ENCODE measurements around the gene C6.

The C6 gene

DNA sequence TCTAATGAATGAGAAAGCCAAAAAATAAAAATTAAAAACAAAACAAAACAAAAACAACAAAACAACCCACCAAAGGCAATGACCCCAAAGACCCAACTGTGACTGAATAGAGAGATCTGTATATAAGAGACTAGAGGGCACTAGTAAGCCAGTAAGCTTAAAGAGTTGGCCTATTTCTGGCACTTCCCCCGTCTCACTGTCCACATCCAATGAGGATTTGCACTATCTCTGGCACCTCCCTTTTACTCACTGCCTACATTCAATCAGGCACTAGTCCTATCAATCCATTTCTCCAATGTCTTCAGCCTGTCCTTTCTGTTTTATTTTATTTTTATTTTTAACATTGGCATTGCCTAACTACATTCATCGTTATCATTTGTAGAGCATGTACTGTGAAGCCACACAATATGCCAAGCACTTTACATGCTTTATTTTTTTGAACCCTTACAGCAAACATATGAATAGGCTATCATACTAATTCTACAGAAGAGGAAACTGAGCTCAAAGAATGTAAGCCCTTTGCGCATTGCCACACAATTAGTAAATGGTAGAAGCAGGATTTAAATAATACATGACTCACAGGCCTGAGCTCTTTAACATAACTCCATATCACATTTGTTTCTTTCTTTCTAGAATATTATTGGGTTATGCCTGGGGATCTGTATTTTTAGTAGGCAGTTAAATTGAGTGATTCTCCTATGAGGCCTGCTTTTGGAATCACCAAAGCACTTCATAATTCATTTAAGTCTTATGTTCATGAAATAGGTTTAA, 70.0 kb downstream of the C6 start:
- in situ Hi-C loops (cut with HindIII; ENCODE audit: low sequenced_read_pairs): no loop called here

DNA sequence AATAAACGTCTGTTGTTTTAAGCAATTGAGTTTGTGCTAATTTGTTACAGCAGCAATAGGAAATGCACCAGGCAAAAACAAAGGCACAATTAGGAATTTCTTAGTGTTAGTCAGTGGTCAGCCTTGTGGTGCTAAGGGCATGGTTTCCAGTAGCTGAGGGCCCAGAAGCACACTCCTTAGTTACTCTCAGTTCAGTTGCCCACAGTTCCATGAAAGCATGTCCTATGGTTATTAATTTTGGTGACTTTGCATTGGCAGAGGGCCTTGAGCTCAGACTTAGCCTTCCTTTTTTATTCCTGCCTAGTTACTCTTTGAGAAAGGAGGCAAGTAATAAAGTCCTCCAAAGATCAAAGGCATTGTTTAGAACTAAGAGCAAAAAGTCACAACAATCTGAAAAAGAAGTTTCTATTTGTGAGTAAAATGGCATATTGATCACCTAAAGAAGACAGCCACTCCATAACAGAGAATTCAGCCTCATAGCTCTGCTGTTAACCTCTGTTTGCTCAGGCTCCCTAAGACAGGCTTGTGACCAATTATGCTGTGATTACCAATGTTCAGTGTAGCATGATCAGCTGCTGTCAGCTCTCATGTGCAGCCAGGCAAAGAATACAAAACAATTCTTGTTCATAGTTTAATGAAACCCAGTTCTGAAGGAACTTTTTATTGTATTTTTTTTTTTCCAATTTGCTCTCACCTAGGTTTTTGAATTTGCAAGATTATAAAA, 85.2 kb downstream of the C6 start:
- in situ Hi-C loops (cut with HindIII; ENCODE audit: low sequenced_read_pairs): no loop called here

DNA sequence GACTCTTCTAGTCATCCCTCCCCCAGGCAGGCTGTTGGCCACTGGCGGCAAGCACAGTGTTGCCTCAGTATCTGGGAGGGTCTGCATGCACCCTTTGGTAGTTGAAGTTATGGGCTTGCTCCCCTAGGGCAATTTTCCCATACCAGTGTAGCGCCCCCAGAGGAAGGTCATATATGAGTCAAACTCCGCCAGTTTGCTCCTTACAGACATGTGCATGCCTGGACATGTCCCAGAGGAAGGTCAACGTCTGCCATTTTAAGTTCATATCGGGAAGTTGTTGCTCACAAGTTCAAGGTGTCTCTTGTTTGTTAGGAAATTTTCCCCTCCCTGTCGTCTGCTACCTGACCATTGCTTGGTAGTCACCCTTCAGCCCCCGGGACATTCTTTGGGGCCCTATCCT, 90.9 kb downstream of the C6 start:
- in situ Hi-C loops (cut with HindIII; ENCODE audit: low sequenced_read_pairs): no loop called here

DNA sequence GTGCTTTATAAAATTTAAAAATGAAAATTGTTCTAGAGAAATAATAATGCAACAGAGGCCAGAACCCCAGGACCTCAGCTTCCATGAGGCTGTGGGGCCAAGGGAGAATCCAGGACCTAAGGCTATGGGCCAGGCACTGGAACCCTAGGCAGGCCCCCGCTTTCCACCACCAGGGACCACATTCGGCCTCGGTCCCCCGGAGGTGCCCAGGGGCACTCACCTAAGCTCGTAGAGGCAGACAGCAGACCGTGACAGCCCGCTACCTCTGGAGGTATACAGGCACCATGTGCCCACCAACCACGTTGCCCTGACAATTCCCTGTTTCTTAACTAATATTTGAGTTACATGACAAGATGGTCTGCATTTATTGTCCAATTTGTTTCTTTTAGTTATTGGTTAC, 92.7 kb downstream of the C6 start:
- in situ Hi-C loops (cut with HindIII; ENCODE audit: low sequenced_read_pairs): no loop called here

DNA sequence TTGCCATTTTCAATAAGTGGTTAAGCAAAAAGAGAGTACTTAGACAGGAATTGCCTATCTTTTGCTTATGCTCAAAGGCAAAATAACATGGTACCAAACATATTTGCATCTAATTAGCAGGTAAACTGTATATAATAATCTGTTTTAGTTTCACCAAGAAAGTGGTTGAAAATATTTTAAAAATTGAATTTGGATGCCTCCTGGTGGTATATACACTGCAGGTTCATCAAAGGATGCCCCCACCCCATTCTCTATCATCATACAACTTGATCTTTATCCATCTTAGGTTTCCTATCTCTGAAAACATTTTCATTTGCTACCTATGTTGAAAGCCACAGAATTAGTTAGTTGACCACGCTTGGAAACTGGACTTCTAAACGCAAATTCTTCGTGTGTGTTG, 95.2 kb downstream of the C6 start:
- in situ Hi-C loops (cut with HindIII; ENCODE audit: low sequenced_read_pairs): no loop called here

DNA sequence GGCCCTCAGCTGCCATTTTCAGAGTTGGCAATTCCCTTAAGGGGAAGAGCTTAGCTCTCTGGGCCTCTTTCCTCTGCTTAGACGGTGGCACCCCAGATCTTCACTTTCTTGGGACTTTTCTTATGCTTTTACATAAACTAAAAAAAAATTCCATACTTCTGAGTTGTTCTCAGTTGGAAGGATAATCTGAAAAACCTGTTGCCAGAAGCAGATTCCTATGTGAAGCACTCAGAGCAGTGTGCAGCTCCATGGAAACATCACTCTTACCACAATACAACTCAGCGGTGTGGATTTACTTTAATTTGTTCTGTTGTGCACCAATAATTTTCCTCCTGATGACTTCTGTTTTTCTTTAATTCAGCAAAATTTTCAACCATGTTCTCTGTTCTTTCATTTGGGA, 98.1 kb downstream of the C6 start:
- in situ Hi-C loops (cut with HindIII; ENCODE audit: low sequenced_read_pairs): no loop called here

DNA sequence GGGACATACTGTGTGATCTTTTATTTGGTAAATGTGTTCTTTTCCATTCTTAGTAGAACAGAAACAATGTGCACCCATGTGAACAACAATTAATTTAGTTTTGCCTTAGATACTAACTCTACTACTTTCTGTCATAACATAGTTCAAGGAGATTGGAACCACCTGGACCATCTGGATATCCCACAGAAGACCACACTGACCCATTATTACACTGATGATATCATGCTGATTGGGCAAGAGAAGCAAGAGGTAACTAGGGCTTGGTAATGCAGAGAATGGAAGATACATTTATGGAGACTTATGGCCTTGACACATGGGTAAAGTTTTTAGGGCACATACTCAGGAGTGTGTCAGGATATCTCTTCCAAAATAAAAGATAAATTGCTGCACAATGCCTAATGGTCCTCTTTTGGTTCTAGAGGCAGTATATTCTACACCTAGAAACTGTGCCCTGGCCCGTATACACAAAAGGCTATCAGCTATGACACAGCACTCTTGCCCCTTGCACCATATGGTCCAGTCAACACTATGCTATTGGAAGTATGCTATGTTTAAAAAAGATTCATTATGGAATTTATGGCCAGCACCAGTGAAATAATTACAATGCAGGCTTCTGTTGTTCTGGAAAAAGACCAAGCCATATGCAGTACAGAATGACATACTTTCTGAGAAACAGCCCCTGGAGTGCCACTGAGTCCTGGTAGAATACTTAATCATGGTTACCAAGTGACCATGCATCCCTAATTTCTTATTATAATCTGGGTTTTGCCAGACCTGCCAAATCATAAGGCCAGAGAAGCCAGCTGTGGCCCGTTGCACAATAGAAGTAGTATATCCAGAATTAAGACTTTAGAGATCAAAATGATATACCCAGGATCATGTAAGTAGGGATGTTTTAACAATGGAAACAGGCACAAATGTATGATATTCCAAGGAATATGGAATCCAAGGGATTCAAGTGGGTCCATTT, 100.6 kb downstream of the C6 start:
- in situ Hi-C loops (cut with HindIII; ENCODE audit: low sequenced_read_pairs): no loop called here

DNA sequence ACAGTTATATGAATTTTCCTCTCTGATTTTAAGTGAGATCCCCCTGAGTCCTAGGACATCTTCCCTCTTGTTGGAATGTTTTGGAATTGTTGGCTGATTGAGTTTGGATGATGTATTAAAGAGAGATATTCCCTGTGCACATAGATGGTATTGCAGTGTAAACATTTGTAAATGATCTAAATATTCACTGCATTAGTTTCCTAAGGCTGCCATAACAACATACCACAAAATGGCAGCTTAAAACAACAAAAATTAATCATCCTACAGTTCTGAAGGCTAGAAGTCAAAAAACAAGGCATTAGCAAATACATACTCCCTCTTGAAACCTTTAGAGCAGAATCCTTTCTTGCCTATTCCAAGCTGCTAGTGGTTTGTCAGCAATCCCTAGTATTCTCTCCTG, 104.1 kb downstream of the C6 start:
- in situ Hi-C loops (cut with HindIII; ENCODE audit: low sequenced_read_pairs): no loop called here

DNA sequence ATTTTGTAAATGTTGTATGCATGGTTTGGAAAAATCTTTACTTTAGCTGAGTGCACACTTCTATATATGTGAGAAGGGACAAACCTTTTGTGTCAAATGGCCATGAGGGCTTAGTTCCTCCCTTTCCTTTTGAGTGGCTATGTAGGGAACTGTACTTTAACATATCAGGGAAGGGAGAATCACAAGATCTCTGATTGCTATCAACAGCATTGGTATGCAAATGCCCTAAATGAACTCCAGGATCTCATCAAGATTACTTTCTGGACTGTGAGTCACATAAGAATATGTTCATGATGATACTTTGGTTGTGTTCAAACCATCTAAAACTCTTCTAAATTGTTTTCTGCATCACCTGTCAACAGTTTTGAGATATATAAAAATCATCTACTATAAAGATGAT, 111.0 kb downstream of the C6 start:
- in situ Hi-C loops (cut with HindIII; ENCODE audit: low sequenced_read_pairs): no loop called here

DNA sequence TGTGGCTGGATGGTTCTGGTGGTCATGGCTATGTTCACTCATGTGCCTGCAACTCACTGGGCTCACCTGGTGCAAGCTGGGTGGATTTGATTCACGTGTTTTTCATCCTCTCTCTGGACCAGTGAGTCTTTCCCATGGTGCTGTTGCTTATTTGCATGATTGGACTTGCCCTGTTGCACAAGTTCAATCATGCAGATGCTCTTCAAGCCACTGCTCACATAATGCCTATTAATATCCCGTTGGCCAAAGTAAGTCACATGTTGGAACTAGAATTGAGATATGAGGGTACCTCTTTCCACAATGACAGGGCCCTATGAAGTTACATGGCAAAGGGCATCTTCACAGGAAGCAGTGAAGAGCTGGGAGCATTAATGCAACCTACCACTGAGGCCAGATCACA, 115.7 kb downstream of the C6 start:
- in situ Hi-C loops (cut with HindIII; ENCODE audit: low sequenced_read_pairs): no loop called here

DNA sequence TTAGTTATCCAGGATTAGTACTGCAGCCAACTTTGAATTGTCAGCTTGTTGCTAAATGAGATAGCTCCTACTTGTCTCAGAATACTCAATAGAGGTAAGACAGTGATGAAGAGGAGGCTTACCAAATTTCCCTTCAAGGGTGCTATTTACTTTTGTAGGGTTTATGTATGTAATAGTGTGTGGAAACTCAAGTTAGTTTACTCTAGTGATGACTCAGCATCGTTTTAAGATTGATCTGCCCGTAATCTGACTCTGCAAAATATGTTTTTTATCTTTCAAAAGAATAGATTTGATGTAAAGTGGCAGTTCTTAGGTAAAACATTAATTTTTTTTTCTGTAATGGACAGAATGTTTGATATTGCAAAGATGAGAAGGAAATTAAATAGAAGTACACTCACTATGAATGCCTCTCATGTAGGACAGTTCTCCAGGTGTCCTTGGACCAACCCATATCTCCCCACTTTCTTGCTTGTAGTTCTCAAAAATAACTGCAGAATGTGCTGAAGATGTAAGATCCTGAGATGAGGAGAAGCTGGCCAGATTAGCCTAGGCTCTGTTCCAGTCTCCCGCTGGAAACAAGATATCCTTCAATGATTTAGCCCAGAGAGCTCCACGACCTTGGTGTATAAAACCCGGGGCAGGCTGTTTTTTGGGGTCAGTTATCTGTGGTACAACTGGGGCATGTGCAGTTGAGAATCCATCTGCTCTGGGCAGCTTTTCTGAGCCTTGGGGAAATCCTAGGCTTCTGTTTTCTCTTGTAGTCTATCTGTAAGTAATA, 117.8 kb downstream of the C6 start:
- in situ Hi-C loops (cut with HindIII; ENCODE audit: low sequenced_read_pairs): no loop called here

DNA sequence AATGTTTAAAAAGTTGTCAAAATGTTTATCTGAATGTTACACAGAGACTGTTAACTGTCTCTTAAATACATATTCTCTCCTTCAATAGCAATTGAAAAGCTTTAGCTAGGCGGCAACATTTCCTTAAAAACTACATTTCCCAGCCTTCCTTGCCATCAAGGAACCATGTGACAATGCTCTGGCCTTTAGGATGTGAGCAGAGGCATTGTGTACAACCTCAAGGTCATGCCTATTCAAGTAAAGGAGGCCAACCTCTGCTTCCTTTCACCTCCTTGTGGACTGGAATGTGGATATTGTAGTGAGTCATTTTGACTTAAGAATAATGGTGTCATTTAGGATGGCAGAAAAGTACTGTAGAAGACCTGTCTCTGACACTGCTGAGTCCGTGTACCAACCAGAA, 118.5 kb downstream of the C6 start:
- in situ Hi-C loops (cut with HindIII; ENCODE audit: low sequenced_read_pairs): no loop called here

DNA sequence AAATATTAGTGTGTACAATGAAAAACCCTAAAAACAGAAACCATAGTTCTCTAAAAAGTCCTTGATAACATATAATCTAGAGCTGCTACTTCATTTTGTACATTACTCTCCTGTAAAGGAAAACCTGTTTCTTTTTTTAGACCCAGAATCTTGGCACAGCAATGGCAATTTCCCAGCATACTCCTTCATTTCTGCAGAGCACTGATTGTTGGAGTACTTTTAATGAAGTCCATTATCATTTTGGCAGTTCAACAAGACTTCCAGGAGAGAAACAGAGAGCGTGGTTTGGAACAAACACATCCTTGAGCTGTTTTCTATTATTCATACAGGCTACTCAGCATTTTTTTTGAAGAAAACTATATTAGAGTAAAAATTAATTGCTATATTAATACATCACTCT, 119.5 kb downstream of the C6 start:
- in situ Hi-C loops (cut with HindIII; ENCODE audit: low sequenced_read_pairs): no loop called here
